Ishikawa (cell line): ENCODE measurements around the gene SIGLEC10.

Experiments
- EGR1 ChIP-seq: IDR thresholded peaks from 2 replicates; pipeline ENCODE4 v1.6.1; 2012
- TEAD4 ChIP-seq: IDR thresholded peaks from 2 replicates; pipeline ENCODE4 v1.6.1; 2012

- no peak for TF ChIP-seq EGR1
- no peak for TF ChIP-seq TEAD4
Measured at GRCh38 chr19:51466723-51467122, 49.3 kb upstream of the SIGLEC10 start.
